ENCODE data around the gene LYRM1.
"Not testable (repeated sequence)": the region's sequence is repeated elsewhere in the genome, so short reads cannot be mapped to it uniquely, and the experiment has no call there.

The LYRM1 gene

GRCh38 chr16:20941636-20941926 lies 41.0 kb downstream of the LYRM1 start:
- H3K27ac ChIP-seq = no peak overlapping the region
- no peak for DNase-seq (ENCODE audit: low spot score)
- H3K4me3 ChIP-seq = no peak overlapping the region
- no peak for TF ChIP-seq CTCF (IDR thresholded peaks at IDR 0.05)

- Histone ChIP-seq H3K27ac (no peak overlapping the region), H3K4me3 (no peak overlapping the region)
- no peak for TF ChIP-seq CTCF (IDR thresholded peaks at IDR 0.05)
- no peak for DNase-seq (ENCODE audit: low spot score)
These were observed 41.7 kb downstream of the LYRM1 start for GRCh38 chr16:20942256-20942655.

- H3K27ac ChIP-seq = no peak overlapping the region
- no peak for TF ChIP-seq CTCF (IDR thresholded peaks at IDR 0.05)
- H3K4me3 ChIP-seq = no peak overlapping the region
- DNase-seq (ENCODE audit: low spot score) = no peak
These were observed 44.4 kb downstream of the LYRM1 start for GRCh38 chr16:20944861-20945574.

GRCh38 chr16:20945575-20945875 lies 45.0 kb downstream of the LYRM1 start:
- H3K4me3 ChIP-seq, H3K27ac ChIP-seq: not testable (repeated sequence)

GRCh38 chr16:20946015-20946629 lies 45.6 kb downstream of the LYRM1 start:
- no peak for DNase-seq (ENCODE audit: low spot score)
- H3K27ac ChIP-seq = no peak overlapping the region

More at GRCh38 chr16:20945575-20945875, 45.0 kb downstream of the LYRM1 start:
- DNase-seq (ENCODE audit: low spot score) = not testable (repeated sequence)

GRCh38 chr16:20948444-20948843 lies 47.9 kb downstream of the LYRM1 start:
- H3K4me3 ChIP-seq = no peak overlapping the region
- no peak for DNase-seq (ENCODE audit: low spot score)
- H3K27ac ChIP-seq = no peak overlapping the region
- TF ChIP-seq CTCF (IDR thresholded peaks at IDR 0.05) = no peak

More at GRCh38 chr16:20946015-20946629, 45.6 kb downstream of the LYRM1 start:
- H3K4me3 ChIP-seq = no peak overlapping the region
- TF ChIP-seq CTCF (IDR thresholded peaks at IDR 0.05) = no peak

- no peak for TF ChIP-seq CTCF (IDR thresholded peaks at IDR 0.05)
- Histone ChIP-seq H3K27ac (no peak overlapping the region), H3K4me3 (no peak overlapping the region)
- DNase-seq (ENCODE audit: low spot score) = no peak
These were observed 49.1 kb downstream of the LYRM1 start for GRCh38 chr16:20949660-20950059.

Measured in coronary artery (tissue), 2 donors.